Liver (tissue), 3 donors: ENCODE measurements around the gene THRB.

Source experiments
- FOXA2 ChIP-seq: IDR thresholded peaks from 2 replicates; pipeline ENCODE4 v1.6.1; 2016; ENCODE audit warnings: antibody characterized with exemption
- GABPA ChIP-seq, 2 donors: IDR thresholded peaks in 1 of 2; conservative IDR thresholded peaks in 1 of 2; 2 replicates each; pipeline ENCODE4 v1.6.1; 2016; ENCODE audit warnings: antibody characterized with exemption in 2 of 2, mild to moderate bottlenecking in 1 of 2, moderate library complexity in 1 of 2
- JUND ChIP-seq, 2 donors: IDR thresholded peaks; 2 replicates each; pipeline ENCODE4 v1.6.1; 2016; ENCODE audit warnings: antibody characterized with exemption in 2 of 2
- RAD21 ChIP-seq, 2 donors: IDR thresholded peaks; 2 replicates each; pipeline ENCODE4 v1.6.1; 2016; ENCODE audit warnings: antibody characterized with exemption in 2 of 2, mild to moderate bottlenecking in 2 of 2
- RXRA ChIP-seq, 2 donors: IDR thresholded peaks; 2 replicates each; pipeline ENCODE4 v1.6.1; 2017 to 2018; ENCODE audit warnings: antibody characterized with exemption in 2 of 2, mild to moderate bottlenecking in 1 of 2
- SP1 ChIP-seq: IDR thresholded peaks from 2 replicates; pipeline ENCODE4 v1.6.1; 2018; ENCODE audit warnings: antibody characterized with exemption, mild to moderate bottlenecking
- TAF1 ChIP-seq: conservative IDR thresholded peaks from 2 replicates; pipeline ENCODE4 v1.6.1; 2016; ENCODE audit warnings: antibody characterized with exemption, mild to moderate bottlenecking
- YY1 ChIP-seq: IDR thresholded peaks from 2 replicates; pipeline ENCODE4 v1.6.1; 2016; ENCODE audit warnings: antibody characterized with exemption, mild to moderate bottlenecking
- ZBTB33 ChIP-seq: IDR thresholded peaks from 2 replicates; pipeline ENCODE4 v1.6.1; 2016; ENCODE audit warnings: antibody characterized with exemption
- TF ChIP-seq, protein P1 (sequence below): fragments of 150-350 bp; IDR thresholded peaks from 2 replicates; pipeline ENCODE4 v1.5.1; 2017; ENCODE audit warnings: improper control_type of control experiment, low read depth, low read length; ENCODE audit not compliant: missing input control
- TF ChIP-seq, protein P2 (sequence below): IDR thresholded peaks from 2 replicates; pipeline ENCODE4 v1.6.1; 2016; ENCODE audit warnings: antibody characterized with exemption, mild to moderate bottlenecking
- TF ChIP-seq, protein P3 (sequence below): IDR thresholded peaks from 2 replicates; pipeline ENCODE4 v1.6.1; 2016; ENCODE audit warnings: antibody characterized with exemption
- donor health status: healthy.
- donor health status: healthy.

DNA sequence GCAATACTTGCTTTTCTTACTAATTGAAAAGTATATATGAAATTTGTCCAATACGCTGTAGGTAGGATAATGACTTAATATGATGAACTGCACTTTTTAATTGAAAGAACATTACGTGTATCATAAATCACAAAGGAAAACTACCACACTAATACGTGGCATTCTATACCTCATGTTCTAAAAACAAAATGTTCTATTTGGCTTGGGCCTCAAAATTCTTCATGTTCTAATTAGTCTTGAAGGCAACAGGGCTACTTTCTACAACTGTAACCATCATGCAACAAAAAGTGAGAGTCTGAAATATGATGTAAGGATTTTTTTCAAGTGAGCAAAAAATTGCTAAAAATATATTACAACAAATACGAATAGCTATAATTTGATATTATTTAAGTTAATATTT is 19.8 kb downstream of the THRB start:
- TF ChIP-seq ZBTB33 (no peak), YY1 (no peak), SP1 (no peak), JUND (IDR thresholded peaks at IDR 0.05) (no peak), FOXA2 (no peak), GABPA (IDR thresholded peaks at IDR 0.05 in 1 of 2, conservative IDR thresholded peaks at IDR 0.05 in 1 of 2) (no peak), RAD21 (IDR thresholded peaks at IDR 0.05) (no peak), TAF1 (no peak), RXRA (IDR thresholded peaks at IDR 0.05) (no peak)
- TF ChIP-seq, protein P1, sequence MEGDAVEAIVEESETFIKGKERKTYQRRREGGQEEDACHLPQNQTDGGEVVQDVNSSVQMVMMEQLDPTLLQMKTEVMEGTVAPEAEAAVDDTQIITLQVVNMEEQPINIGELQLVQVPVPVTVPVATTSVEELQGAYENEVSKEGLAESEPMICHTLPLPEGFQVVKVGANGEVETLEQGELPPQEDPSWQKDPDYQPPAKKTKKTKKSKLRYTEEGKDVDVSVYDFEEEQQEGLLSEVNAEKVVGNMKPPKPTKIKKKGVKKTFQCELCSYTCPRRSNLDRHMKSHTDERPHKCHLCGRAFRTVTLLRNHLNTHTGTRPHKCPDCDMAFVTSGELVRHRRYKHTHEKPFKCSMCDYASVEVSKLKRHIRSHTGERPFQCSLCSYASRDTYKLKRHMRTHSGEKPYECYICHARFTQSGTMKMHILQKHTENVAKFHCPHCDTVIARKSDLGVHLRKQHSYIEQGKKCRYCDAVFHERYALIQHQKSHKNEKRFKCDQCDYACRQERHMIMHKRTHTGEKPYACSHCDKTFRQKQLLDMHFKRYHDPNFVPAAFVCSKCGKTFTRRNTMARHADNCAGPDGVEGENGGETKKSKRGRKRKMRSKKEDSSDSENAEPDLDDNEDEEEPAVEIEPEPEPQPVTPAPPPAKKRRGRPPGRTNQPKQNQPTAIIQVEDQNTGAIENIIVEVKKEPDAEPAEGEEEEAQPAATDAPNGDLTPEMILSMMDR: no peak
- TF ChIP-seq, protein P2, sequence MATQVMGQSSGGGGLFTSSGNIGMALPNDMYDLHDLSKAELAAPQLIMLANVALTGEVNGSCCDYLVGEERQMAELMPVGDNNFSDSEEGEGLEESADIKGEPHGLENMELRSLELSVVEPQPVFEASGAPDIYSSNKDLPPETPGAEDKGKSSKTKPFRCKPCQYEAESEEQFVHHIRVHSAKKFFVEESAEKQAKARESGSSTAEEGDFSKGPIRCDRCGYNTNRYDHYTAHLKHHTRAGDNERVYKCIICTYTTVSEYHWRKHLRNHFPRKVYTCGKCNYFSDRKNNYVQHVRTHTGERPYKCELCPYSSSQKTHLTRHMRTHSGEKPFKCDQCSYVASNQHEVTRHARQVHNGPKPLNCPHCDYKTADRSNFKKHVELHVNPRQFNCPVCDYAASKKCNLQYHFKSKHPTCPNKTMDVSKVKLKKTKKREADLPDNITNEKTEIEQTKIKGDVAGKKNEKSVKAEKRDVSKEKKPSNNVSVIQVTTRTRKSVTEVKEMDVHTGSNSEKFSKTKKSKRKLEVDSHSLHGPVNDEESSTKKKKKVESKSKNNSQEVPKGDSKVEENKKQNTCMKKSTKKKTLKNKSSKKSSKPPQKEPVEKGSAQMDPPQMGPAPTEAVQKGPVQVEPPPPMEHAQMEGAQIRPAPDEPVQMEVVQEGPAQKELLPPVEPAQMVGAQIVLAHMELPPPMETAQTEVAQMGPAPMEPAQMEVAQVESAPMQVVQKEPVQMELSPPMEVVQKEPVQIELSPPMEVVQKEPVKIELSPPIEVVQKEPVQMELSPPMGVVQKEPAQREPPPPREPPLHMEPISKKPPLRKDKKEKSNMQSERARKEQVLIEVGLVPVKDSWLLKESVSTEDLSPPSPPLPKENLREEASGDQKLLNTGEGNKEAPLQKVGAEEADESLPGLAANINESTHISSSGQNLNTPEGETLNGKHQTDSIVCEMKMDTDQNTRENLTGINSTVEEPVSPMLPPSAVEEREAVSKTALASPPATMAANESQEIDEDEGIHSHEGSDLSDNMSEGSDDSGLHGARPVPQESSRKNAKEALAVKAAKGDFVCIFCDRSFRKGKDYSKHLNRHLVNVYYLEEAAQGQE: no peak
- TF ChIP-seq, protein P3, sequence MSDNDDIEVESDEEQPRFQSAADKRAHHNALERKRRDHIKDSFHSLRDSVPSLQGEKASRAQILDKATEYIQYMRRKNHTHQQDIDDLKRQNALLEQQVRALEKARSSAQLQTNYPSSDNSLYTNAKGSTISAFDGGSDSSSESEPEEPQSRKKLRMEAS: no peak
